H1 (cell line): ENCODE results near the gene GPC1.

Experiments
- EP300 ChIP-seq, 2 experiments: IDR thresholded peaks; 1 replicate in 1 of 2; 2 replicates in 1 of 2; pipeline ENCODE4 v1.6.1; 2011 to 2012; ENCODE audit warnings: low read depth in 2 of 2, low read length in 2 of 2, mild to moderate bottlenecking in 2 of 2, borderline replicate concordance in 1 of 2, inconsistent platforms in 1 of 2, moderate library complexity in 1 of 2
- HDAC2 ChIP-seq, 2 experiments: fragments of 300-600 bp in 1 of 2; sonication (generic) in 1 of 2; IDR thresholded peaks; 2 replicates each; pipeline ENCODE4 v1.6.1; 2011 to 2012; ENCODE audit warnings: low read depth in 2 of 2, low read length in 2 of 2, mild to moderate bottlenecking in 2 of 2, moderate library complexity in 2 of 2, borderline replicate concordance in 1 of 2, inconsistent platforms in 1 of 2
- JUN ChIP-seq: IDR thresholded peaks from 2 replicates; pipeline ENCODE4 v1.6.1; 2011; ENCODE audit warnings: low read depth, mild to moderate bottlenecking, improper control_type of control experiment, low read length
- JUND ChIP-seq: IDR thresholded peaks from 2 replicates; pipeline ENCODE4 v1.6.1; 2011; ENCODE audit warnings: mild to moderate bottlenecking, improper control_type of control experiment, low read length
- POLR2A ChIP-seq, 2 experiments: IDR thresholded peaks; 1 replicate in 1 of 2; 2 replicates in 1 of 2; pipeline ENCODE4 v1.6.1; 2011; ENCODE audit warnings: low read depth in 2 of 2, low read length in 2 of 2, mild to moderate bottlenecking in 2 of 2; ENCODE audit errors: control extremely low read depth in 1 of 2
- RAD21 ChIP-seq, 2 experiments: IDR thresholded peaks in 1 of 2; conservative IDR thresholded peaks in 1 of 2; 2 replicates each; pipeline ENCODE4 v1.6.1; 2011; ENCODE audit warnings: low read depth in 2 of 2, low read length in 2 of 2, improper control_type of control experiment in 1 of 2, inconsistent platforms in 1 of 2, mild to moderate bottlenecking in 1 of 2, moderate library complexity in 1 of 2
- RXRA ChIP-seq: IDR thresholded peaks from 2 replicates; pipeline ENCODE4 v1.6.1; 2011; ENCODE audit warnings: low read depth, mild to moderate bottlenecking, low read length, moderate library complexity; ENCODE audit not compliant: insufficient read depth
- SUZ12 ChIP-seq: fragments of 200-600 bp; sonication (generic); IDR thresholded peaks from 2 replicates; pipeline ENCODE4 v1.6.1; 2012; ENCODE audit warnings: mild to moderate bottlenecking, inconsistent platforms, low read length, moderate library complexity, mixed read lengths
- TBP ChIP-seq: IDR thresholded peaks from 2 replicates; pipeline ENCODE4 v1.6.1; 2011; ENCODE audit warnings: low read depth, low read length, improper control_type of control experiment
- TCF12 ChIP-seq: IDR thresholded peaks from 2 replicates; pipeline ENCODE4 v1.6.1; 2011; ENCODE audit warnings: low read depth, mild to moderate bottlenecking, low read length
- YY1 ChIP-seq: IDR thresholded peaks from 2 replicates; pipeline ENCODE4 v1.6.1; 2011; ENCODE audit warnings: low read depth, mild to moderate bottlenecking, low read length
- TF ChIP-seq, protein P1 (sequence below), 3 experiments: IDR thresholded peaks; 1 replicate in 2 of 3; 2 replicates in 1 of 3; pipeline versions ENCODE4 v1.5.1 to v1.6.1; 2011; ENCODE audit warnings: low read length in 3 of 3, mild to moderate bottlenecking in 3 of 3, inconsistent platforms in 2 of 3, low read depth in 1 of 3, moderate library complexity in 1 of 3; ENCODE audit not compliant: insufficient read depth in 1 of 3; ENCODE audit errors: control extremely low read depth in 1 of 3
- TF ChIP-seq, protein P2 (sequence below): IDR thresholded peaks from 2 replicates; pipeline ENCODE4 v1.6.1; 2011; ENCODE audit warnings: low read depth, mild to moderate bottlenecking, low read length; ENCODE audit not compliant: insufficient read depth

DNA sequence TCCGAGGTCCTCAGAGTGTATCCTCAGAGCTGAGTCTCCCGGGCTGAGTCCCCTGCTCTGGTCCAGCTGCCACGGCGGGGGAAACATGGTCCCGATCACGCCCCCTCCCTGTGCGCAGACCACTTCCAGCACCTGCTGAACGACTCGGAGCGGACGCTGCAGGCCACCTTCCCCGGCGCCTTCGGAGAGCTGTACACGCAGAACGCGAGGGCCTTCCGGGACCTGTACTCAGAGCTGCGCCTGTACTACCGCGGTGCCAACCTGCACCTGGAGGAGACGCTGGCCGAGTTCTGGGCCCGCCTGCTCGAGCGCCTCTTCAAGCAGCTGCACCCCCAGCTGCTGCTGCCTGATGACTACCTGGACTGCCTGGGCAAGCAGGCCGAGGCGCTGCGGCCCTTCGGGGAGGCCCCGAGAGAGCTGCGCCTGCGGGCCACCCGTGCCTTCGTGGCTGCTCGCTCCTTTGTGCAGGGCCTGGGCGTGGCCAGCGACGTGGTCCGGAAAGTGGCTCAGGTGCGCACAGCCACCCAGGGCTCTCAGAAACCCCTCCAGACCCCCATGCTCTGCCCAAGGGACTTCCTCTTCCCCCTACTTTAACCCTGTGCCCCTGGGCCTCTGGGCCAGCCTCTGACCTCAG, 26.7 kb downstream of the GPC1 start:
- TF ChIP-seq, protein P1, sequence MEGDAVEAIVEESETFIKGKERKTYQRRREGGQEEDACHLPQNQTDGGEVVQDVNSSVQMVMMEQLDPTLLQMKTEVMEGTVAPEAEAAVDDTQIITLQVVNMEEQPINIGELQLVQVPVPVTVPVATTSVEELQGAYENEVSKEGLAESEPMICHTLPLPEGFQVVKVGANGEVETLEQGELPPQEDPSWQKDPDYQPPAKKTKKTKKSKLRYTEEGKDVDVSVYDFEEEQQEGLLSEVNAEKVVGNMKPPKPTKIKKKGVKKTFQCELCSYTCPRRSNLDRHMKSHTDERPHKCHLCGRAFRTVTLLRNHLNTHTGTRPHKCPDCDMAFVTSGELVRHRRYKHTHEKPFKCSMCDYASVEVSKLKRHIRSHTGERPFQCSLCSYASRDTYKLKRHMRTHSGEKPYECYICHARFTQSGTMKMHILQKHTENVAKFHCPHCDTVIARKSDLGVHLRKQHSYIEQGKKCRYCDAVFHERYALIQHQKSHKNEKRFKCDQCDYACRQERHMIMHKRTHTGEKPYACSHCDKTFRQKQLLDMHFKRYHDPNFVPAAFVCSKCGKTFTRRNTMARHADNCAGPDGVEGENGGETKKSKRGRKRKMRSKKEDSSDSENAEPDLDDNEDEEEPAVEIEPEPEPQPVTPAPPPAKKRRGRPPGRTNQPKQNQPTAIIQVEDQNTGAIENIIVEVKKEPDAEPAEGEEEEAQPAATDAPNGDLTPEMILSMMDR (IDR thresholded peaks at IDR 0.05; ENCODE audit: control extremely low read depth in 1 of 3, insufficient read depth in 1 of 3, low read depth in 1 of 3, low read length in 3 of 3): no peak
- no peak for TF ChIP-seq HDAC2 (IDR thresholded peaks at IDR 0.05; ENCODE audit: borderline replicate concordance in 1 of 2, low read depth in 2 of 2, low read length in 2 of 2)
- TF ChIP-seq POLR2A (IDR thresholded peaks at IDR 0.05; ENCODE audit: control extremely low read depth in 1 of 2, low read depth in 2 of 2, low read length in 2 of 2): no peak
- no peak for TF ChIP-seq RXRA
- TF ChIP-seq SUZ12: no peak
- no peak for TF ChIP-seq EP300 (IDR thresholded peaks at IDR 0.05; ENCODE audit: borderline replicate concordance in 1 of 2, low read depth in 2 of 2, low read length in 2 of 2)
- no peak for TF ChIP-seq JUND
- TF ChIP-seq RAD21 (IDR thresholded peaks at IDR 0.05 in 1 of 2, conservative IDR thresholded peaks at IDR 0.05 in 1 of 2; ENCODE audit: low read depth in 2 of 2, low read length in 2 of 2): no peak
- no peak for TF ChIP-seq YY1
- TF ChIP-seq TCF12: no peak
- TF ChIP-seq TBP: no peak
- TF ChIP-seq, protein P2, sequence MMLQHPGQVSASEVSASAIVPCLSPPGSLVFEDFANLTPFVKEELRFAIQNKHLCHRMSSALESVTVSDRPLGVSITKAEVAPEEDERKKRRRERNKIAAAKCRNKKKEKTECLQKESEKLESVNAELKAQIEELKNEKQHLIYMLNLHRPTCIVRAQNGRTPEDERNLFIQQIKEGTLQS: no peak
- TF ChIP-seq JUN: no peak
